ENCODE measurements around the gene NOB1. TPM values are rescaled to one million over a fixed set of nuclear protein-coding genes. Genes with fewer than 3 reads are reported as not detected.

The NOB1 gene
- total RNA-seq: 20.2 TPM

DNA sequence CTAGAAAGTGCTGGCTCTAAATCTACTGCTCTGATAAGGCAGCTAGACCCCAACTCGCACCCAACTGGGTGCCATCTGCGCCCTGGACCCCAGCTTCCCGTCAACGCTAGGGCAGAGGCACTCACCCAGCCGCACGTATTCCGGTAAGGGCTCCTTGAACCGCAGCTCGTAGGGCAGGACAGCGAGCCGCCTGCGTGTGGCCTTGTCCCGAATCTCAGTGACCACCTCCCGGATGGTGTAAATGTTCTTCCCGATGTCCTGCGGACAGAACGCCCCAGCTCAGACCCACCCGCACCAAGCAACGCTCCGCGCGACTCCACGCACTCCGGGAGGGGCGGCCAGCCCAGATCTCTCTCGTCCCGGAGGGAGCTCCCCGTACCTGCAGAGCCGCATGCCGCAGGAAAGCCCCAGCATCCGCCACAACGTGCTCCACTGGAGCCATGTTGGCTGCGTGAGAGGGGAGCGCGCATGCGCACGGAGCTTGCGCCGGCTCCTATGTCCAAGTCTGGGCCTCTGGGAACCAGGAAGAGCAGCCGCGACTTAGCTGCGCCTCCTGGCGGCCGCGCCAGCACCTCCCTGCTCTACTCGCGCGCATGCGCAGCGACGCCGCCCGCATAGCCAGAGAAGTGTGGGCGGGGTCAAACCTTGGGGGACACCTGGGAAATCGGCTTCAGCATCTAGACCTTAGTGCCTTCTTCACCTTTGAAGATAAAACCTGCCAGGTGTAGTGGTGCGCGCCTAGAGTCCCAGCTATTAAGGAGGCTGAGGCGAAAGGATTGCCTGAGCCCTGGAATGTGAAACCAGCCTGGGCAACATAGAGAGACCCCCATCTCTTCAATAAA is at the start of gene NOB1:
NOB1 (minus strand) TSS at position 458 of the 842 bp plus-strand sequence; CDS start at position 442, 16 bp downstream.
- H3K4me3 ChIP-seq: peak within 1 kb of the TSS; percentile 65 to 68
- peaks cover 9 to 22% of the 10 kb centered on the region in 2 donors for H3K36me3 ChIP-seq
- peak; percentile 81 to 97 for DNase-seq (ENCODE audit: low spot score in 2 of 2)
- no peaks in the 10 kb centered on the region for H3K9me3 ChIP-seq
- peak; percentile 93 to 100 (median 97) for TF ChIP-seq CTCF (IDR thresholded peaks at IDR 0.05)
- intact Hi-C loops (cut with DNase I): loop anchor here (1.0 to 10.0 kb wide), 4 partner anchors 28 to 358 kb away; partner anchors contain the start of genes NFAT5 and NQO1
- no peaks in the 10 kb centered on the region for H3K27me3 ChIP-seq
- peak within 1 kb of the TSS; percentile 15 to 59 for H3K27ac ChIP-seq
- peaks cover 5 to 19% of the 10 kb centered on the region in 2 donors for H3K4me1 ChIP-seq

DNA sequence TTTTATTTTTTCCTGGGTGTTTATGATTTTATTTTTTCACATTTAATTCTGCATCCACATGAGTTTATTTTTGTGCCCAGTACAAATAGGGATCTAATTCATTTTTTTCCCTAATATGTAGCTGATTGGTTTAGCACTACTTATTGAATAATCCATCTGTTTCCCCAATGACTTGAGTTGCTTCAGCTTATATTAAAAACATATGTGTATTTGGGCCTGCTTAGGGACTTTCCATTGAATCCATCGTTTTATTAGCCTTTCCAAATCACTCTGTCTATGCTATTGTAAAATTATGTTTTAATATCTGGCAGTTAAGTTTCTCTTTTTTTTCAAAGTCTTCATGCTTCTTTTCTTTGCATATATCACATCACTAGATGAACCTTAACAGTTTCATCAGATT is 49.6 kb upstream of the NOB1 start:
- DNase-seq (ENCODE audit: low spot score in 2 of 2): no peak
- H3K9me3 ChIP-seq: no peaks in the 10 kb centered on the region
- intact Hi-C loops (cut with DNase I): no loop called here
- H3K27ac ChIP-seq: no peak overlapping the region
- no peaks in the 10 kb centered on the region for H3K27me3 ChIP-seq
- H3K36me3 ChIP-seq: peaks cover 0 to 21% of the 10 kb centered on the region in 2 donors
- no peak overlapping the region for H3K4me3 ChIP-seq
- H3K4me1 ChIP-seq: no peaks in the 10 kb centered on the region
- no peak for TF ChIP-seq CTCF (IDR thresholded peaks at IDR 0.05)

GRCh38 chr16:69799611-69800031 is 44.9 kb upstream of the NOB1 start:
- no peak overlapping the region for H3K27ac ChIP-seq
- no peak for TF ChIP-seq CTCF (IDR thresholded peaks at IDR 0.05)
- intact Hi-C loops (cut with DNase I): loop anchor here (5.0 to 10.0 kb wide), 2 partner anchors 45 to 63 kb away; no protein-coding TSS in a partner anchor

DNA sequence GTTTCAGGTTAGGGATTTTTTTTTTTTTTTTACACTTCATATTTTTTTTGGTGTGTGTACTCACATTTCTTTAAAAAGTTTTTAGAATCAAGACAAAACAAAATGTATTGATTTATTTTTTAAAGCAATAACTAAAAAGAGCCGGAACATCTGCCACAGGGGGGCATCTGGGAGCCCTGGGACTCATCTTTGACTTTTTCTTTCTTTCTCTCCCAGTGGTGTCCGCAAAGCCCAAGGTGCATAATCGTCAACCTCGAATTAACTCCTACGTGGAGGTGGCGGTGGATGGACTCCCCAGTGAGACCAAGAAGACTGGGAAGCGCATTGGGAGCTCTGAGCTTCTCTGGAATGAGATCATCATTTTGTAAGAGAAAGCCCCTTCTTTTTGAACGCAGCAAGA is 43.7 kb upstream of the NOB1 start:
- intact Hi-C loops (cut with DNase I): loop anchor here (5.0 to 10.0 kb wide), 2 partner anchors 46 to 64 kb away; no protein-coding TSS in a partner anchor
- no peaks in the 10 kb centered on the region for H3K9me3 ChIP-seq
- peak; percentile 25 to 57 (median 28) for TF ChIP-seq CTCF (IDR thresholded peaks at IDR 0.05)
- H3K4me1 ChIP-seq: peaks cover 0 to 5% of the 10 kb centered on the region in 2 donors
- H3K4me3 ChIP-seq: peak overlapping the region in 1 of 2 donors; percentile 53
- H3K27ac ChIP-seq: peak overlapping the region in 1 of 2 donors; percentile 38
- DNase-seq (ENCODE audit: low spot score in 2 of 2): no peak
- peaks cover 0 to 19% of the 10 kb centered on the region in 2 donors for H3K36me3 ChIP-seq
- H3K27me3 ChIP-seq: no peaks in the 10 kb centered on the region

More at GRCh38 chr16:69799611-69800031, 44.9 kb upstream of the NOB1 start:
- no peak for DNase-seq (ENCODE audit: low spot score in 2 of 2)
- H3K27me3 ChIP-seq: no peaks in the 10 kb centered on the region
- peaks cover 0 to 24% of the 10 kb centered on the region in 2 donors for H3K36me3 ChIP-seq
- H3K4me3 ChIP-seq: peak overlapping the region in 1 of 2 donors; percentile 53
- no peaks in the 10 kb centered on the region for H3K9me3 ChIP-seq
- H3K4me1 ChIP-seq: peaks cover 0 to 5% of the 10 kb centered on the region in 2 donors

GRCh38 chr16:69796285-69797118 is 41.8 kb upstream of the NOB1 start:
- Histone ChIP-seq H3K27me3 (no peaks in the 10 kb centered on the region), H3K27ac (peak overlapping the region in 1 of 2 donors; percentile 17), H3K9me3 (no peaks in the 10 kb centered on the region), H3K36me3 (peaks cover 0 to 17% of the 10 kb centered on the region in 2 donors), H3K4me1 (peaks cover 0 to 5% of the 10 kb centered on the region in 2 donors), H3K4me3 (peak overlapping the region in 1 of 2 donors; percentile 46)
- TF ChIP-seq CTCF (IDR thresholded peaks at IDR 0.05): peak; percentile 82 to 89 (median 89)
- DNase-seq (ENCODE audit: low spot score in 2 of 2): no peak
- intact Hi-C loops (cut with DNase I): loop anchor here (1.0 to 10.0 kb wide), 3 partner anchors 48 to 133 kb away; no protein-coding TSS in a partner anchor

Measured in ascending aorta (tissue), 2 donors.